Stimulated activated CD8-positive, alpha-beta memory T cell treated with anti-CD3 and anti-CD28 coated beads, Interleukin-12 subunit alpha, Interleukin-12 subunit beta, amount 100 ng/mL, for 4 hours (primary cell): ENCODE results near the gene MDM2.

Experiments used
- DNase-seq: peaks from one replicate; pipeline ENCODE4 v3.0.0-alpha.2; 2020; ENCODE audit warnings: low read depth

The MDM2 gene

DNA sequence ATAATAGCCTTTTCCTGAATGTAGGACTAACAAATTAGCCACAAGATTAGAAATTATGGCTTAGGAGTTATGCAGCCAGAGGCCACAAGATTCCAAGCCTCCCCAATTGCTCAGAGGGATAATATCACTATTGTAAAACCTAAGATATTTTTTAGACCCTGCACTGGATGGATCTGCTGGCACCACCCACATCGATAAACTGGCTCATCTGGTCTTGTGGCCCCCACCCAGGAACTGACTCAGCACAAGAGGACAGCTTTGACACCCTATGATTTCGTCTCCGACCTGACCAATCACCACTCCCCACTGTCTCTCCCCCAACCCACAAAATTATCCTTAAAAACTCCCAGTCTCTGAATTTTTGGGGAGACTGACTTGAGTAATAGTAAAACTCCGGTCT lies 70.3 kb downstream of the MDM2 start:
- DNase-seq, result no peak

DNA sequence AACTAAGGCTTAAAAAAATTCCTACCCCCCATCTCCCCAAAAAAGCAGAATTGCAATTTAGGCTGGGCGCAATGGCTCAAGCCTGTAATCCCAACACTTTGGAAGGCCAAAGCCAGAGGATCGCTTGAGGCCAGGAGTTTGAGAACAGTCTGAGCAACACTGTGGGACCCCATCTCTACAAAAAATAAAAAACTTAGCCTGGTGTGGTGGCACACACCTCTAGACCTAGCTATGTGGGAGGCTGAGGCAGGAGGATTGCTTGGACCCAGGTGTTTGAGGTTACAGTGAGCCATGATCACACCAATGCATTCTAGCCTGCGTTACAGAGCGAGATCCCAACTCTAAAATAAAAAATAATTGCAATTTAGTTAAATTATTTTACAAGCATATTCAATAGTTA lies 70.9 kb downstream of the MDM2 start:
- DNase-seq, result no peak

DNA sequence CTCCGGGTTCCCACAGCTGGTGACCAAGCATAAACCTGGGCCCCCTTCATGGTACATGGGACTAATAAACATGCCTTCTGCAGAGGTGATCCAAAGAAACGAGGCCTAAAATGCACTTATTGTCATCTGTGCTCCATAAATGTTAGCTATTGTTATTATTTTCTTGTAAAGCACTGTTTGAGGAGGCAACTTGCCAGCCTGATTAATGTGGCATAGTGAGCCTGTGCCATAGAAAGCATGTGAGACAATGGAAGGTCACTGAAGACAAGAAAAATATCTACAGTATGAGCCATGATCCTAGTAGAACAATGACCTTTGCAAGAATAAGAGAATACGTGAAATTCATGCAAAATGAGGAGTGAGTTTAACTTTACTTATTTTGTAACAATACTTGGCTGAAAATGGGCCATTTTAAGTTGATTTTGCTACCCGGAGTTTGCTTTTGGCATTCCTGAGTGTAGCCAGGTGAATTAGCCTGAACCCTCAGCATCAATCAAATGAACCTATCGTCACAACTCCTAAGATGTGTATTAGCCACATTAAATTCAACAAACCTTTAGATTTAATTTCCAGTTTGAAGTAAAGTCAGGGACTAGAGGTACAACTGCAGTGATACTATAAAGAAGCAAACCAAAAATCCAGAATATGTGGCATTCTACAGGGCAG lies 72.8 kb downstream of the MDM2 start:
- DNase-seq, result no peak

DNA sequence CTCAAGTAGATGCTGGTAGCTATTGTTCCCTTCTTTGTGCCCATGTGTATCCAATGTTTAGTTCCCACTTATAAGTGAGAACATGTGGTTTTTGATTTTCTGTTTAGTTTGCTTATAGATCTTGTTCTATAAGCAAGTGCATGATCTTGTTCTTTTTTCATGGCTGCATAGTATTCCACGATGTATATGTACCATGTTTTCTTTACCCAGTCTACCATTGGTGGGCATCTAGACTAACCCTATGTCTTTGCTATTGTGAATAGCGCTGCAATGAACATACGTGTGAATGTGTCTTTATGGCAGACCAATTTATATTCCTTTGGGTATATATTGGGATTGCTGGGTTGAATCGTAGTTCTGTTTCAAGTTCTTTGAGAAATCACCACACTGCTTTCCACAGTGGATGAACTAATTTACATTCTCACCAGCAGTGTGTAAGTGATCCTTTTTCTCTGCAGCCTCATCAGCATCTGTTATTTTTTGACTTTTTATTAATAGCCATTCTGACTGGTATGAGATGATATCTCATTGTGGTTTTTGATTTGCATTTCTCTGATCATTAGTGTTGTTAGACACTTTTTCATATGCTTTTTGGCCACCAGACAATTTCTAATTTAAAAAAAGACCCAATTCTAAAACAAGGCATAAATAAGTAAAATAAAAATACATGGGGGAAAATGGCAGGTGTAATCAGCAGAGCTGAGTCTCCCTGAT lies 74.4 kb downstream of the MDM2 start:
- no peak for DNase-seq

DNA sequence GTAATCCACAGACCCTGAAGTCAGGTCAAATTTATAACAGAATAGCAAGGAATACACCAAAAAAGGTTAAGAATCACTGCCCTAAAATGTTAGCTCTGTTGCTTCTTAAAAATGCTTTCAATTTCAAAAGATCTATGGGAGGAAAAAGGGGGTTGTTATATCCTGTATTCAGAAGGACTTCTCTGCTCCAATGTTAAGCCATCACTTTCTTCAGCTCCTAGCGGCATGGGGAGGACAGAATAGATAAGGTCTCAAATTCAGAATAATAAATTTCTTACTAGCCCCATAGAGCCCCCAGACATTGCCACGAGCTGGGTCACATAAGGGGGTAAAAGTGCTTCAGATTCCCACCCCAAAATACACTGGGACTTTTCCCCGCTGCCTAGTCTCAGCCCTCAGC lies 75.2 kb downstream of the MDM2 start:
- DNase-seq, result no peak

DNA sequence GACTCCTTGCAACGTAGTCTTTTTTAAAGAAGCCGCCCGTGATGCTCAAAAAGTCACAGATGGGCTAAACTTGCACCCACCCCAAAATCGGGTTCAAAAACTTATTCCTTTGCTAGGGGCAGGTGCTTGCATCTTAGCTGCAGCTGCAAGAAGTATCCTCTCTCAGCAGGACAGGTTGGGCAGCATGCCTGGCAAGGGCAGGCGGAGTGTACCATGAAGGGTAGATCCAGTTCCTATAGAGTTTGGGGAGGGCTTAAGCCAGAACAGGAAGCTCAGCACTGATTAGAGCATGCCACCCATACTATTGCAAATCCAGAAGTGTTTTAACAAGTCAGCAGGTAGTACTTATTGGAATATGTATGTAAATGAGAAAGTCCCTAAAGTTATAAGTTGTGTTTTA lies 76.3 kb downstream of the MDM2 start:
- DNase-seq, result no peak

DNA sequence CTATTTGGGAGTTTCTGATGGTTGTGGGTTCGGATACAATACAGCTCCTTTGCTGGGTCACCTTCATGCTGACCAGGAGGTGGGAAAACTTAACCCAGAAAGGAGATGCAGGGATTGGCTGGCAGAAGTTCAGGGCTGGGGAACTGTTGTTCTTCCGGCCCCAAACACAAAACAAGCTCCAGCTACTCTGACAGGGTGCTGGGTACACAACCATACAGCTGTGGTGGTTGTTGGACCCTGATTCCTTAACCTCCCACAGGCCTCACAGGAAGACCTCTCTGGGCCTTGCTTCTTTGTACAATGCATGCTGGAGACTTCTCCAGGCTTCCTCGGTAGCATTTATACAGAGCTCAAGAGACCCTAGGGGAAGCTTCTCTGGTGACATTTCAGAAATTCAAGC lies 77.4 kb downstream of the MDM2 start:
- no peak for DNase-seq

DNA sequence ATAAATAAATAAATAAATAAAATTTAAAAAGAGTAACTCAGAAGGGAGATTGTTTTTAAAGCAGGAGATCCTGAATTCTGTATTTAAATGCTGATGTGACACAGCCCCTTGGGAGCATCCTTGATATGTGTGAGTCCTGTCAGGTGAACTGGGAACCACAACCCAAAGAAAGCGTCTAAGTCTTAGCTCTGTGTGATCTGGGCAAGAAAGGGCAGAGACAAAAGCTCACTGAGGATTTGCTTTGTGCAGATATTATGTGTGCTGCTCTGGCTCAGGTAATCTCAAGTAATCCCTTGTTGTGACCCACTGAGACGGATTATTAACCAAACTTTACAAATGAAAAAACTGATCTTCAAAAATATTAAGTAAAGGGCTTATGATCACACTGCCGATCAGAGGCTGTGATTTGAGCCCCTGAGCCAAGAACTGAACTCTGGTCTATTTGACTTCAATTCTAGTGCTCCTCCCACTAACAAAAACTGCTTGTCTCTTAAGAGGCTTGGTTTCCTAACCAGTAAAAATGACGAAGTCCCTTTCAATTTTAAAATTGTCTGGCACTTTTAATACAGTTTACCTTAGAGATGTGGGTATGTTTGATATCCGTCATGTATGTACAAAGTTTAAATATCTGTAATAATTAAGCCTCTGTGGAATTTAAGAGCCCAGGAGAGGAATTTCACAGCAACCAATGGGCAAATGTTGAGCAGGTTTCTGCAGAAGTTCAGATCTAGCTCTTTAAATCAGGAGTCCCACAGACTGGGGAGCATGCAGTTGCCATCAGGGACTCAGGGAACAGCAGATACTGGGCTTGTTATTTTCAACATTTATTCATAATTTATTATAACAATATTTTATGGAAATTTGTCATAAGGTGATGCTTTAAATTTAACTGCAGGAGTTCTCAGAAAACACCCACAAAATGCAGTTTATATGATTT lies 78.9 kb downstream of the MDM2 start:
- DNase-seq, result no peak

DNA sequence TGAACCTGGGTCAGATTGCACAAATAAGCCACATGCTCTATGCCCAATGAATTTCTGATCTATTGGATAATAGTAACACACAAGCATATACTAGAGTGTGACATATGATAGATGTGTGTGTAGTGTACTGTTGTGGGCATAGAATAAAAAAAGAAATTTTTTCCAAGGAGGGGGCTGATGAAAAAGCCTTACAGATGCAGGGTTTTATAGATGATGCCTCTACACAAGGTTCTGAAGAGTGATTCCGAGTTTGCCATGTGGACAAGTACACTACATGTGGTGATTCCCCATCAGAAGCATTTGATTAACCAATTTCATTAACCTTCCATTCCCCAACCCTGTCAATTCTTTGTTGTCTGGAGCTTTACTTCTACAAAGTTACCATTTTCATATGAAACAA lies 79.7 kb downstream of the MDM2 start:
- no peak for DNase-seq

DNA sequence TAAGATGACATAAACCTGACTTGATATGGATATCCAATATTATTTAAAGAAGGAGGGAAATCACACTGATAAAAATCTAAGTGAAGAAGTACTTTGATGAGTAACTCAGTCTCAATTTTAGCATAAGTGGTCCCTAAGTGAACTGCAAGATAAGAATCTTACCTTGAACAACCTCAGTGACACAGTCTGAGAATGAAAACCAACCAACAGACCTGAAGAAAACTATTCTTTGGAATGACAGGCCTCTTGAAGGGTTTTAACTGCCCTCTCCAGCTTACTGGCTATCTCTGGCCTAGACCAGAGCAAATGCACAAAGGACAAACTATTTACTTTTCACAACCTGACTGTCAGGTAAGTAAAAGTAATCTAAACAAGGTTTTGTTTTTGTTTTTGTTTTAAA lies 80.3 kb downstream of the MDM2 start:
- DNase-seq, result no peak

DNA sequence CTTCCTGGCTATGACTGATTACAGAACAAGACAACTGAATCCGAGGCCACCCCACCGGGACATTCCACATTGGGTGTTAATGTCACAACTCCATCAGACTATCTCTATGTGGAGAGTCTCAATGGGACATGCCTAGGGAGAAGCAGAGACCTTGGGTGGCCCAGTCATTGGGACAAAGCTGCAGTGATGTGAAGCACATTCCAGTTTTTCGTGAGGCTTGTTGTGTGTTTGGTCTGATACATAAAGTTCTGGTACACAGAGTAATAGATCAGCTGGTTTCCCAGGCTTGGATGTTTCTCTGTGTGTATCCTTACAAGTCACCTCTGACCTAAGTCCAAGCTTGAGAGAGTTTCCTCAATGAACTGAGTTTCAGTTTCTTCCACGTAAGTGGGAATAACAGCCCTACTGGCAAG lies 82.7 kb downstream of the MDM2 start:
- DNase-seq, result no peak

DNA sequence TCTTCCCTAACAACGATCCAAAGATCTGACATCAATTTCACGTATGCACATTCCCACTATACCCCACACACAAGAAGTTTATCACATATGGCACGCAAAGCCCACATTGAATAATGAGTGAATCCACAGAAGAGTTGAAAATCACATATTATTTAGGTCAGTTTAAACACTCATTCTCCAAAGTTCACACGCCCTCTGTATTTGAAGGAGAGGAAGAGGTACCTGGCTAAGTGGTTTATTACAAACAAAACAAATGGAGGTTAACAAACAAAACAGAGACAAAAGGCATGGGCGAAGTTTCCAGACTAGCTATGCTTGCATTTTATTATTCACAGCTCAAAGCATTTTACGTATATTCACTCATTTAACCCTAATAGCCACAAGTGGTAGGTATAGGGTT lies 83.2 kb downstream of the MDM2 start:
- DNase-seq, result no peak

DNA sequence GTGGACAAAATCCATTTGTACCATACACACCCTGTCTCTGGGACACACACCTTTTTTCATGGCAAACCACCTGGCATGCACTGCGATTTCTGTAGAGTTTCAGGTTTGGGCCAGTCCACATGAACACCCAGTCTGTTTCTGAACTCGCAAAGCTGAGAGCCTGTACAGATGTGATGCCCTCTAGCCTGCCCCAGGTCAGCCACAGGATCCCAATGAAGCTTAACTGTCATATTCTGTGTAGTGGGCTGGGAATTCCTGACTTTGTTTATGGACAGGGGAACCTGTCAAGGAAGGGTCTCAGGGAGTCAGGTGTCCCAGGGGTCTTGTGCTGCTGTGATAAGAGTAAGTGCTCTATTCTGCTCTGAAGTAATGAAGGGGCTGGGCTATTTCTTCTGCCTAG lies 85.2 kb downstream of the MDM2 start:
- DNase-seq, result no peak

DNA sequence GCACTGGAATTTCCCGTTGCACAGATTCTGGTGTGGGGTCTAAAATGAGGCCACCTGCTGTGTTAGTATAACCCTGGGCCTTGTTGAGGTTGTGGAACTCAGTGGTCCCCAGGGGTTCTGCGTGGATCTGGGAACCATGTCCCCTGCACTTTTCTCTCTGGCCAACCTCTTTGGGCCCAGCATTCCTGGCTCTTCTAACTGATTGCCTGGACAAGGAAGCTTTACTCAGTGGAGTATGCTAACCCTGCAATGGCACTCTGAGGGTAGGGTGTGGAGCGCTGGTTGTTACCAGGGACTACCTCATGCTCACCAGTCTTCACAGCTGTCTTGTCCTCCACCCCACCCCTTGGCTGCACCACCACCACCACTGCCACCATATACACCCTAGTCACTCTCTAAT lies 85.8 kb downstream of the MDM2 start:
- DNase-seq, result no peak

DNA sequence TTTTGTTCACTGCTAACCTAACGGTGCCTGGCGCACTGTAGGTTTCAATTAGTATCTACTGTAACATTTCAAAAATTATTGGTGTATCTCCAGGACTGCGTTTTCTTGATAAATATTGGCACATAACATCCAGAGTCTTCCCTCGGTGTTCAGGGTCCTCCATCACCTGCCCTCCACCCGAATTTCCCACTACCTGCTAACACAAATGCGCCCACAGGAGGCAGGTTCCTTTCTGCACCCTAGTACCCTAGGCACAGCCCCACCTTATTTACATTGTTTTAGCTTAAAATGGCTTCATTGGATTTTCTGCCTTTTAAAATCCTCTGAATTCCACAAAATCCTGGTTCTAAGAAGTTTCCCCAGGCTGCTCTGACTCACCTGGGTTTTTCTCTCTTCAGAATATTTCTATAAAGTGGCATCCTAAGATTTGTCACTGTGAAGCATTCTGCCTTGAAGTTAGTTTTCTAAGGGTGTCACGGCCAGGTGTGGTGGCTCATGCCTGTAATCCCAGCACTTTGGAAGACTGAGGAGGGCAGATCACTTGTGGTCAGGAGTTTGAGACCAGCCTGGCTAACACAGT lies 86.4 kb downstream of the MDM2 start:
- no peak for DNase-seq

DNA sequence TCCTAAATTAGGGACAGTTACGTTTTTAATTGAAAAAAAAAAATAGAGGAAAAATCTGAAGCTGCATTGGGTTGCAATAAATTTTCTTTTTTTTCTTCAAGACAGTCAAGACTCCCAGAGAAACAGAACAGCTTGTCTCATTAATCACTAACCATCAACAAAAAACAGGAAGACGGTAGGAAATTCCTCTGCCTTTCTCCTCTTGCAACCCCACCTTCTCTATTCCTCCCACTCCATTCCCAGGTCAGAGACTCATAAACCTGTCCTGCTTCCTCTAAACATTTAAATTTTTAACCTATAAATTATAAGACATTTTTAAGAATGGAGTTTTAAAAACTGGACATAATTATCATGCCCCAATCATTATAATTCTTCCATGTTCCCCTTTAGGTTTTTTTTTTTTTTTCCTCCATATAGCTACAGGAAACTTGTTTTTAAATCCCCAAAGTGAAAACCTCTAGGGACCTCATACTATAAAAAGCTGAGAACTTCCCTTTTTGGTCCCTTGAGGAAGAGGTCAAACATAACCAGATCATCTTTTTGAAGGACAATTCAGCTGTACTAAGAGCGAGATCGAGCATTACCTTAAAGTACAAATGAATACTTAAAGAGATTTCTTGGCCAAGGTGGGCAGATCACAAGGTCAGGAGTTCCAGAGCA lies 89.0 kb downstream of the MDM2 start:
- no peak for DNase-seq

DNA sequence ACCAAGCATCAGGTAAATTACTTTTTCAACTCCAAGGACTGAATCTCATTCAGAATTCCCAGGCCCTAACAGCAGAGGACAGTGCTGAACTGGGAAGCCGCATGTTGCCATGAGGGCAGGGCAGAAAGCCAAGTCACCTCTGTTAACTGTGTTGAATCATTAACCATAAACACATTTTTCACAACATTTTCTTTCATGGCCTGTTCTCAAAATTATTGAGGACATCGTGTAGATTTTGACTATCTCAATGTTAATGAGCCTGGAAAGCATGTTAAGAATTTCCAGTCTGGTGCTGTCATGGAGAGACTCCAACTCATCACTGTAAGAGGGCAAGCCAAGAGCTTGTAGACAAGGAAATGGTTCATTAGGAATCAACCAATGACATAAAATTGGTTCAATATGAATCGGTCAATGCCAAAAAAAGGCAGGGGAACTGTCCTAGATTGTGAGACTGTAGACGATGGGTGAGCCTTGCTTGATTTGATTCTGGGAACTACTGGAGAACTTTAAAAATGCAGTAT lies 91.3 kb downstream of the MDM2 start:
- no peak for DNase-seq

DNA sequence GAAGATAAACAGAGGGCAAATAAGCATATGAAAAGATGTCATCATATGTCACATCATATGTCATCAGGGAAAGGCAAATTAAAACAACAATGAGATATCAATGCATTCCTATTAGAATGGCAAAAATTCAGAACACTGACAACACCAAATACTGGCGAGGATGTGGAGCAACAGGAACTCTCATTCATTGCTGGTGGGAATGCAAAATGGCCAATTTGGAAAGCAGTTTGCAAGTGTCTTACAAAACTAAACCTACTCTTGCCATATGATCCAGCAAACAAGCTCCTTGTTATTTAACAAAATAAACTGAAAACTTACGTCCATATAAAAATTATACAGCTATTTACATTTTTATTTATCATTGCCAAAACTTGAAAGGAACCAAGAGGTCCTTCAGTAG lies 92.3 kb downstream of the MDM2 start:
- no peak for DNase-seq
